Parathyroid adenoma (tissue), 2 donors: Measurements from ENCODE around the gene PXMP2.

Experiments used
- H2AFZ ChIP-seq: fragments of 300-600 bp; sonication (generic); one replicate; pipeline ENCODE4 v1.7.0; 2017; ENCODE audit warnings: antibody characterized with exemption, mild to moderate bottlenecking
- H3K27ac ChIP-seq: fragments of 300-600 bp; sonication (generic); one replicate; pipeline ENCODE4 v1.7.0; 2017
- H3K27me3 ChIP-seq: fragments of 300-600 bp; sonication (generic); one replicate; pipeline ENCODE4 v1.7.0; 2017; ENCODE audit warnings: low read length; ENCODE audit not compliant: control insufficient read depth, insufficient read depth
- H3K36me3 ChIP-seq: fragments of 300-600 bp; sonication (generic); one replicate; pipeline ENCODE4 v1.7.0; 2017; ENCODE audit warnings: low read length; ENCODE audit not compliant: control insufficient read depth, insufficient read depth
- H3K4me1 ChIP-seq: fragments of 300-600 bp; sonication (generic); one replicate; pipeline ENCODE4 v1.7.0; 2017; ENCODE audit warnings: control low read depth
- H3K4me2 ChIP-seq: fragments of 300-600 bp; sonication (generic); one replicate; pipeline ENCODE4 v1.7.0; 2017; ENCODE audit warnings: low read length
- H3K4me3 ChIP-seq: fragments of 300-600 bp; sonication (generic); one replicate; pipeline ENCODE4 v1.7.0; 2017; ENCODE audit warnings: low read depth, low read length
- H3K79me2 ChIP-seq: fragments of 300-600 bp; sonication (generic); one replicate; pipeline ENCODE4 v1.7.0; 2017; ENCODE audit warnings: control low read depth
- H3K9ac ChIP-seq: fragments of 300-600 bp; sonication (generic); one replicate; pipeline ENCODE4 v1.7.0; 2017; ENCODE audit warnings: mild to moderate bottlenecking
- H3K9me3 ChIP-seq: fragments of 300-600 bp; sonication (generic); one replicate; pipeline ENCODE4 v1.7.0; 2017; ENCODE audit warnings: low read length; ENCODE audit not compliant: control insufficient read depth
- CTCF ChIP-seq: fragments of 300-600 bp; sonication (generic); IDR thresholded peaks from one replicate; pipeline ENCODE4 v1.7.0; 2017; ENCODE audit warnings: antibody characterized with exemption, mild to moderate bottlenecking
- donor health status: primary hyperparathyroidism.

The PXMP2 gene

GRCh38 chr12:132664206-132665148 lies 22.9 kb upstream of the PXMP2 start:
- Histone ChIP-seq H3K36me3 (no peaks in the 10 kb centered on the region), H3K9ac (no peak overlapping the region), H3K79me2 (no peaks in the 10 kb centered on the region), H3K4me2 (no peak overlapping the region), H2AFZ (no peak overlapping the region), H3K4me1 (peaks cover 5% of the 10 kb centered on the region), H3K27ac (no peak overlapping the region), H3K4me3 (no peak overlapping the region), H3K27me3 (no peaks in the 10 kb centered on the region), H3K9me3 (no peaks in the 10 kb centered on the region)
- no peak for TF ChIP-seq CTCF

- Histone ChIP-seq H3K36me3 (no peaks in the 10 kb centered on the region), H3K27me3 (no peaks in the 10 kb centered on the region), H3K4me1 (peaks cover 5% of the 10 kb centered on the region), H3K9me3 (no peaks in the 10 kb centered on the region), H3K27ac (no peak overlapping the region), H3K79me2 (no peaks in the 10 kb centered on the region), H2AFZ (no peak overlapping the region), H3K9ac (no peak overlapping the region), H3K4me3 (no peak overlapping the region), H3K4me2 (no peak overlapping the region)
- TF ChIP-seq CTCF: no peak
These were observed 22.3 kb upstream of the PXMP2 start for GRCh38 chr12:132665149-132665491.

DNA sequence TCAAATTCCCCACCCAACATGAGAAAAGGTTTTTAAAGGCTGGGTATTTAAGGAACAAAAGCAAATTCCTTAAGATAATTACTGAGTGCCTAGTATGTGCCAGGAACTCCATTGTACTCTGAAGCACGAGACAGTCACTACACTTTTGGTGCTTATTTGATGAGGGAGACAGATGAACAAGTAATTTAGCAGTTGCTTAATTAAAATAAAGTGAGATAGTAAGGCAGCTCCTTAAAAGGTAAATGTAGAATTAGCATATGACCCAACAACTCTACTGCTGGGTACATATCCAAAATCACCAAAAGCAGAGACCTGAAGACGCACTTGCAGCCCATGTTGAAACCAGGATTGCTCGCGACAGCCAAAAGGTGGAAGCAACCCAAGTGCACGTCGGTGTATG lies 21.6 kb upstream of the PXMP2 start:
- no peak overlapping the region for H3K4me3 ChIP-seq
- no peak for TF ChIP-seq CTCF
- H3K27me3 ChIP-seq: no peaks in the 10 kb centered on the region
- no peaks in the 10 kb centered on the region for H3K36me3 ChIP-seq
- no peak overlapping the region for H2AFZ ChIP-seq
- H3K9ac ChIP-seq: no peak overlapping the region
- no peaks in the 10 kb centered on the region for H3K79me2 ChIP-seq
- no peak overlapping the region for H3K4me2 ChIP-seq
- peaks cover 4% of the 10 kb centered on the region for H3K4me1 ChIP-seq
- no peak overlapping the region for H3K27ac ChIP-seq
- no peaks in the 10 kb centered on the region for H3K9me3 ChIP-seq

GRCh38 chr12:132668191-132669088 lies 18.9 kb upstream of the PXMP2 start:
- Histone ChIP-seq H3K4me1 (no peaks in the 10 kb centered on the region), H3K4me3 (no peak overlapping the region), H3K27me3 (no peaks in the 10 kb centered on the region), H3K4me2 (no peak overlapping the region), H3K36me3 (no peaks in the 10 kb centered on the region), H2AFZ (no peak overlapping the region), H3K79me2 (no peaks in the 10 kb centered on the region), H3K27ac (no peak overlapping the region), H3K9me3 (no peaks in the 10 kb centered on the region), H3K9ac (no peak overlapping the region)
- TF ChIP-seq CTCF: no peak
